IMR-90 (cell line): Measurements from ENCODE around the gene COLGALT1. TPM values are rescaled to one million over a fixed set of nuclear protein-coding genes. Genes with fewer than 3 reads are reported as not detected.

Experiments used
- ATAC-seq: fragments of 200-7000 bp; cut with Tn5 transposase; 2 replicates; pipeline ENCODE4 v1.9.1; 2020; ENCODE audit warnings: low read depth, mild to moderate bottlenecking, moderate library complexity
- BruUV-seq: library from RNA; stranded (reverse); fragments of 400-500 nt; replicated peaks from 2 replicates; lab custom pipeline; 2021; lab: Mats Ljungman, UMichigan
- CTCF ChIA-PET: fragments of 300-600 bp; formaldehyde crosslinking; extraction: SDS; loops from one replicate; lab custom pipeline; 2021; ENCODE audit warnings: antibody characterized with exemption; lab: Yijun Ruan, JAX
- POLR2A ChIA-PET: fragments of 300-600 bp; sonication (Branson Sonifier 250); formaldehyde crosslinking; loops from one replicate; lab custom pipeline; 2022; ENCODE audit warnings: antibody characterized with exemption; ENCODE audit not compliant: unreplicated experiment; lab: Charles Lee
- DNase-seq: peaks from one replicate; pipeline ENCODE4 v3.0.0; 2013
- H2AFZ ChIP-seq: replicated peaks from 2 replicates; pipeline ENCODE3; 2013; ENCODE audit warnings: low read length, mild to moderate bottlenecking; ENCODE audit not compliant: poor library complexity
- H2AK5ac ChIP-seq: 2 replicates; pipeline ENCODE4 v1.6.1; 2013; ENCODE audit warnings: low read depth, low read length, inconsistent platforms
- H2AK9ac ChIP-seq: replicated peaks from 2 replicates; pipeline ENCODE3; 2013; ENCODE audit warnings: mild to moderate bottlenecking, low read depth, low read length, moderate library complexity; ENCODE audit not compliant: poor library complexity
- H2BK120ac ChIP-seq: 2 replicates; pipeline ENCODE4 v1.6.1; 2013; ENCODE audit warnings: low read depth, low read length, inconsistent platforms
- H2BK15ac ChIP-seq: 3 replicates; pipeline ENCODE4 v1.6.1; 2013; ENCODE audit warnings: low read depth, low read length, inconsistent platforms
- H2BK20ac ChIP-seq: 2 replicates; pipeline ENCODE4 v1.6.1; 2013; ENCODE audit warnings: low read depth, mild to moderate bottlenecking, inconsistent platforms, low read length, moderate library complexity
- H2BK5ac ChIP-seq: 2 replicates; pipeline ENCODE4 v1.6.1; 2013; ENCODE audit warnings: mild to moderate bottlenecking, low read depth, low read length, inconsistent platforms; ENCODE audit not compliant: poor library complexity, severe bottlenecking
- H3K14ac ChIP-seq: replicated peaks from 2 replicates; pipeline ENCODE4 v1.6.1; 2013; ENCODE audit warnings: low read depth, low read length, inconsistent platforms
- H3K18ac ChIP-seq: 2 replicates; pipeline ENCODE4 v1.6.1; 2013; ENCODE audit warnings: low read depth, low read length, control low read depth
- H3K23ac ChIP-seq: 2 replicates; pipeline ENCODE4 v1.6.1; 2013; ENCODE audit warnings: low read depth, low read length, inconsistent platforms
- H3K27ac ChIP-seq: 2 replicates; pipeline ENCODE4 v1.5.1; 2013; ENCODE audit warnings: mild to moderate bottlenecking, control low read depth, low read length; ENCODE audit not compliant: insufficient read depth
- H3K27me3 ChIP-seq: 2 replicates; pipeline ENCODE4 v1.6.1; 2013; ENCODE audit warnings: low read length; ENCODE audit not compliant: control insufficient read depth, insufficient read depth
- H3K36me3 ChIP-seq: 2 replicates; pipeline ENCODE4 v1.6.1; 2013; ENCODE audit warnings: low read length, mixed read lengths; ENCODE audit not compliant: control insufficient read depth, insufficient read depth
- H3K4ac ChIP-seq: 2 replicates; pipeline ENCODE4 v1.6.1; 2013; ENCODE audit warnings: low read depth, low read length, inconsistent platforms
- H3K4me1 ChIP-seq: 2 replicates; pipeline ENCODE4 v1.6.1; 2013; ENCODE audit warnings: low read length, mixed read lengths; ENCODE audit not compliant: control insufficient read depth, insufficient read depth
- H3K4me2 ChIP-seq: 2 replicates; pipeline ENCODE4 v1.6.1; 2013; ENCODE audit warnings: low read depth, mild to moderate bottlenecking, control low read depth, low read length, moderate library complexity
- H3K4me3 ChIP-seq: 2 replicates; pipeline ENCODE4 v1.5.1; 2013; ENCODE audit warnings: low read depth, mild to moderate bottlenecking, control low read depth, low read length, moderate library complexity; ENCODE audit not compliant: insufficient read depth
- H3K56ac ChIP-seq: 2 replicates; pipeline ENCODE4 v1.6.1; 2013; ENCODE audit warnings: low read length, inconsistent platforms; ENCODE audit not compliant: insufficient read depth; ENCODE audit errors: extremely low read depth
- H3K79me1 ChIP-seq, 2 experiments: 2 replicates each; pipeline ENCODE4 v1.6.1; 2013; ENCODE audit warnings: low read length in 2 of 2, inconsistent platforms in 1 of 2, low read depth in 1 of 2
- H3K9ac ChIP-seq: 2 replicates; pipeline ENCODE4 v1.6.1; 2013; ENCODE audit warnings: low read depth, low read length, control low read depth
- H3K9me1 ChIP-seq: 2 replicates; pipeline ENCODE4 v1.6.1; 2013; ENCODE audit warnings: low read length, inconsistent platforms; ENCODE audit not compliant: insufficient read depth
- H3K9me3 ChIP-seq: 2 replicates; pipeline ENCODE4 v1.6.1; 2013; ENCODE audit warnings: low read length; ENCODE audit not compliant: control insufficient read depth, insufficient read depth
- H4K20me1 ChIP-seq: 2 replicates; pipeline ENCODE4 v1.6.1; 2013; ENCODE audit warnings: low read length, inconsistent platforms; ENCODE audit not compliant: insufficient read depth
- H4K5ac ChIP-seq: 2 replicates; pipeline ENCODE4 v1.6.1; 2013; ENCODE audit warnings: mild to moderate bottlenecking, low read depth, low read length, control low read depth
- H4K8ac ChIP-seq, 2 experiments: 2 replicates each; pipeline ENCODE4 v1.6.1; 2013; ENCODE audit warnings: low read depth in 2 of 2, low read length in 2 of 2, control low read depth in 1 of 2, inconsistent platforms in 1 of 2
- H4K91ac ChIP-seq: 2 replicates; pipeline ENCODE4 v1.6.1; 2013; ENCODE audit warnings: low read depth, low read length, inconsistent platforms; ENCODE audit not compliant: insufficient read depth
- NFE2L2 ChIP-seq: fragments of 150-350 bp; IDR thresholded peaks from 2 replicates; pipeline ENCODE4 v1.6.1; 2016; ENCODE audit warnings: low read depth, mild to moderate bottlenecking, low read length
- USF2 ChIP-seq: fragments of 150-350 bp; IDR thresholded peaks from 2 replicates; pipeline ENCODE4 v1.6.1; 2017; ENCODE audit warnings: mild to moderate bottlenecking, antibody characterized with exemption, low read length, low read depth
- WGBS, 2 experiments: methylation state at CpG; one replicate each; pipeline versions ENCODE4 v1.1.5 to v1.1.7; 2013; ENCODE audit warnings: missing lambda C conversion rate in 2 of 2; ENCODE audit not compliant: insufficient read length in 1 of 2; ENCODE audit errors: extremely low coverage in 2 of 2; 5-methylcytosine and 5-hydroxymethylcytosine counted together
- dilution Hi-C: fragments of 300-500 bp; cut with HindIII; formaldehyde crosslinking; loops from one replicate; pipeline ENCODE4 v1.14.3; 2018; ENCODE audit warnings: low sequenced_read_pairs; ENCODE audit not compliant: unreplicated experiment
- in situ Hi-C: fragments of 300-500 bp; cut with MboI; formaldehyde crosslinking; loops from 3 replicates; pipeline ENCODE4 v1.14.3; 2019; ENCODE audit warnings: low sequenced_read_pairs, inconsistent platforms, mixed read lengths
- intact Hi-C: fragments of 100-400 bp; cut with micrococcal nuclease; formaldehyde crosslinking; loops from 2 replicates; pipeline ENCODE4 v1.10.0; 2022
- polyA plus RNA-seq, 3 experiments: library from polyadenylated mRNA; depleted of rRNA; stranded (reverse); fragments of >200 nt; gene quantifications; 2 replicates each; pipeline ENCODE4 v1.2.3, GENCODE V29; 2012; ENCODE audit warnings: low replicate concordance in 1 of 3
- total RNA-seq: library from RNA; depleted of rRNA; stranded (reverse); fragments of >200 nt; gene quantifications from 2 replicates; pipeline ENCODE4 v1.2.3, GENCODE V29; 2012

Gene COLGALT1
- total and polyA plus RNA-seq, 2 of the 4 experiments (the other 2 are of a cell fraction): 77.1 to 117 TPM

- no peak overlapping the region for H4K8ac ChIP-seq
Observed at GRCh38 chr19:17610384-17610783, 54.9 kb downstream of the COLGALT1 start.

More at GRCh38 chr19:17610384-17610783, 54.9 kb downstream of the COLGALT1 start:
- Histone ChIP-seq H2BK120ac (no peak overlapping the region), H3K23ac (no peak overlapping the region), H2BK20ac (no peak overlapping the region), H3K27me3 (no peaks in the 10 kb centered on the region; the same call in 1 of the 2 replicates), H2AK5ac (no peak overlapping the region), H3K9me3 (no peaks in the 10 kb centered on the region), H3K4ac (no peak overlapping the region), H2AK9ac (no peak overlapping the region), H3K14ac (no peak overlapping the region), H2BK15ac (no peak overlapping the region), H3K9ac (no peak overlapping the region), H2AFZ (no peak overlapping the region), H4K20me1 (no peaks in the 10 kb centered on the region), H3K4me3 (no peak overlapping the region), H4K5ac (no peak overlapping the region), H3K9me1 (no peaks in the 10 kb centered on the region; the same call in 1 of the 2 replicates), H3K18ac (no peak overlapping the region), H4K91ac (no peak overlapping the region), H2BK5ac (no peak overlapping the region), H3K36me3 (no peaks in the 10 kb centered on the region), H3K56ac (no peak overlapping the region), H3K79me1 (no peaks in the 10 kb centered on the region), H3K27ac (no peak overlapping the region), H3K4me1 (no peaks in the 10 kb centered on the region), H3K4me2 (no peak overlapping the region)
- dilution Hi-C loops: no loop called here
- DNase-seq (peak; percentile 14), ATAC-seq (no peak)
- ChIA-PET POLR2A (no interaction called here), CTCF (interaction anchor here (0.6 kb wide), 2 partner anchors 28 to 53 kb away, joined by 3 read pairs; no protein-coding TSS in a partner anchor)
- WGBS, 2 experiments: 100% methylated on average over 1 of the region's 7 CpGs; no CpG with 5 or more reads in 1 of the 2 experiments
- in situ Hi-C loops: no loop called here
- BruUV-seq: no TSS peak
- intact Hi-C loops: no loop called here
- peak; percentile 93 for TF ChIP-seq USF2
- TF ChIP-seq NFE2L2: no peak
